A549 (cell line): Measurements from ENCODE around the gene RNU1-4.
"Not testable (repeated sequence)": the region's sequence is repeated elsewhere in the genome, so short reads cannot be mapped to it uniquely, and the experiment has no call there.

Experiments used
- SMC3 ChIP-seq: fragments of >200 bp; sonication (Bioruptor Twin); formaldehyde crosslinking; IDR thresholded peaks from 3 replicates; pipeline ENCODE4 v1.6.1; 2018; ENCODE audit warnings: inconsistent platforms
- ZFP36 ChIP-seq: fragments of 450-650 bp; IDR thresholded peaks from 2 replicates; pipeline ENCODE4 v1.6.1; 2014; ENCODE audit warnings: borderline replicate concordance; ENCODE audit not compliant: partially characterized antibody
- TF ChIP-seq, protein P1 (sequence below): IDR thresholded peaks from 2 replicates; pipeline ENCODE4 v1.6.1; 2012

DNA sequence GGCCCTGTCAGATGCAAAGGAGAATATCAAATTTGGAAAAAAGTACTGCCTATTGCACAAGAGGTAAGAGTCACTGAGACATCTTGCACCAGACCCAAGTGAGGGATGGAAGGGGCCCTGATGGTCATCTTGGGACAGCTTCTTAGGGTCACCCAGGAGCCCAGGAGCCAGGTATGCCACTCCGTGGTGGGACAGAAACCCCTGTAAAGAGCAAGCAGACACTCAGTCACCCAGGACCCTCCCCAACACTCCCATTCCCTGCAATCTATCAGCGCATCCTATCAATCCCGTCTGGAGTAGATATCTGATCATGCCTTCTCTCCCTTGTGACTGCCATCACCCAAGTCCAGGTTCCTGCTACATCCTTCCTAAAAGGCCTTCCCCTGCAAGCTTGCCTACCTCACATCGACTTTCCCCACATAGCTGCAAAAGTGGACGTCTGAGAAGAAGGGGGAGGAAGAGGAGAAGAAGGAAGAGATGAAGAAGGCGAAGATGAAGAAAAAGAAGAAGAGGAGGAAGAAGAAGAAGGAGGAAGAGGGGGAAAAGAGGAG is 30.7 kb downstream of the RNU1-4 start:
- TF ChIP-seq, protein P1, sequence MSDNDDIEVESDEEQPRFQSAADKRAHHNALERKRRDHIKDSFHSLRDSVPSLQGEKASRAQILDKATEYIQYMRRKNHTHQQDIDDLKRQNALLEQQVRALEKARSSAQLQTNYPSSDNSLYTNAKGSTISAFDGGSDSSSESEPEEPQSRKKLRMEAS: not testable (repeated sequence)
- not testable (repeated sequence) for TF ChIP-seq SMC3, ZFP36
